OCI-LY1 (cell line): ENCODE measurements around the gene R3HDM1.

Experiments used
- CTCF ChIP-seq: fragments of 200-600 bp; sonication (generic), shearing (Covaris generic); IDR thresholded peaks from 2 replicates; pipeline ENCODE4 v1.5.1; 2017; ENCODE audit warnings: mild to moderate bottlenecking, antibody characterized with exemption, low read length, moderate library complexity, mixed read lengths
- EZH2 ChIP-seq: fragments of 200-600 bp; sonication (generic), shearing (Covaris generic); IDR thresholded peaks from 2 replicates; pipeline ENCODE4 v1.8.0; 2017; ENCODE audit warnings: borderline replicate concordance, mixed run types, mild to moderate bottlenecking, antibody characterized with exemption, low read length, moderate library complexity, mixed read lengths

GRCh38 chr2:135561925-135562324 lies 30.6 kb downstream of the R3HDM1 start:
- TF ChIP-seq CTCF (no peak), EZH2 (no peak)
